Thyroid gland (tissue), 4 donors: ENCODE data around the gene CRK. TPM values are rescaled to one million over a fixed set of nuclear protein-coding genes. Genes with fewer than 3 reads are reported as not detected.

ENCODE experiments used
- DNase-seq, 2 donors: peaks; one replicate each; pipeline ENCODE4 v3.0.0-alpha.2; 2019
- H3K27ac ChIP-seq, 3 donors: fragments of 200-600 bp; sonication (generic); 1 replicate in 2 of 3; 2 replicates in 1 of 3; pipeline ENCODE4 v1.5.1; 2016 to 2019; ENCODE audit warnings: mild to moderate bottlenecking in 1 of 3, moderate library complexity in 1 of 3
- H3K27me3 ChIP-seq: fragments of 200-600 bp; sonication (generic); one replicate; pipeline ENCODE4 v1.5.1; 2019
- H3K36me3 ChIP-seq, 2 donors: fragments of 200-600 bp; sonication (generic); one replicate each; pipeline ENCODE4 v1.5.1; 2016 to 2019
- H3K4me1 ChIP-seq, 2 donors: fragments of 200-600 bp; sonication (generic); one replicate each; pipeline ENCODE4 v1.5.1; 2017 to 2019
- H3K4me3 ChIP-seq, 3 donors: fragments of 200-600 bp; sonication (generic); replicated peaks in 1 of 3; 1 replicate in 2 of 3; 2 replicates in 1 of 3; pipeline ENCODE4 v1.5.1; 2016; ENCODE audit warnings: mild to moderate bottlenecking in 1 of 3
- H3K9me3 ChIP-seq: fragments of 200-600 bp; sonication (generic); one replicate; pipeline ENCODE4 v1.5.1; 2017
- POLR2A ChIP-seq, 2 donors: fragments of 450-650 bp; IDR thresholded peaks; one replicate each; pipeline ENCODE4 v1.6.1; 2017; ENCODE audit warnings: antibody characterized with exemption in 2 of 2, mild to moderate bottlenecking in 2 of 2, moderate library complexity in 1 of 2
- WGBS, 2 donors: methylation state at CpG; one replicate each; pipeline ENCODE4 v1.1.5; 2017; 5-methylcytosine and 5-hydroxymethylcytosine counted together
- intact Hi-C: fragments of 100-400 bp; cut with DNase I; formaldehyde crosslinking; loops from one replicate; pipeline ENCODE4 v1.15.1; 2023
- total RNA-seq, 4 donors: library from RNA; depleted of rRNA; stranded (reverse); fragments of >200 nt; gene quantifications; one replicate each; pipeline ENCODE4 v1.2.3, GENCODE V29; 2016
- TF ChIP-seq, protein P1 (sequence below), 6 experiments: fragments of 200-600 bp in 3 of 6; fragments of 450-650 bp in 3 of 6; sonication (generic) in 3 of 6; IDR thresholded peaks; one replicate each; pipeline ENCODE4 v1.5.1; 2016 to 2019; ENCODE audit warnings: antibody characterized with exemption in 6 of 6, mild to moderate bottlenecking in 2 of 6, inconsistent platforms in 1 of 6, moderate library complexity in 1 of 6

Gene CRK
- total RNA-seq, 4 donors from 2014 or later: 89.6 to 140 (median 98.7) TPM

DNA sequence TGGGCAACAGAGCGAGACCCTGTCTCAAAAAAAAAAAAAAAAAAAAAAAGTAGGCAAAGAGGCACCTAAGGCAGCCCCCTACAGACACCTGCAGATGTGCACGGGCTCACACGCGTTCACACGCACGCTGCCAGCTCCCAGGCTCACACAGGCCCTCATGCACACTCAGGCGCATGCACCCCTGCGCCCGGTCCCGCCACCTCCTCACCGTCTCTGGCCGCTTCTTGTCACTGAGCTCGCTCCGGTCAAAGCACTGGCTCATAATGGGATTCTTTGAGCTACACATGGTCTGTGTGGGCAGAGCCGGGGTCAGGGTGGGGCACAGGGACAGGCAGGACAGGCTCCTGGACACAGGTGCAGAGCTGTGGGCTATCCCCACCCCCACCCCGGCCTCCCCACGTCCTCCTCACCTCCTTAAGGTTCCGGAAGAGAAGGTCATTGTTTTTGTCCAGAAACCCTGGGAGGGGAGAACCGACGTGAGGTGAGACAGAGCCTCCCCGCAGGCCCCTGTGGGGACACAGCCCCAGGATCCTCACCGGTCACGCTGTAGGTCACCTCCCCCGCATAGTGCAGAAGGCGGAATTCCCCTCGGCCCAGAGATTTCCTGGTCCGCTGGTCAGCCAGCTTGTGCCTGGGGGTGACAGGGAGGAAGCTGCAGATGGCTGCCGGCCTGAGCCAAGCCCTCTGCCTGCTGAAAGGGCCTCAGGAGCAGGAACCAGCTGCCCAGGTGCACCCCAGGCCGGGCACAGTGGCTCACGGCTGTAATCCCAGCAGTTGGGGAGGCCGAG lies 18.6 kb upstream of the CRK start:
- Histone ChIP-seq H3K36me3 (peaks cover 54 to 65% of the 10 kb centered on the region in 2 donors), H3K4me3 (no peak overlapping the region), H3K27ac (peak overlapping the region in 1 of 3 donors; percentile 32), H3K4me1 (peaks cover 8 to 14% of the 10 kb centered on the region in 2 donors), H3K9me3 (no peaks in the 10 kb centered on the region), H3K27me3 (no peaks in the 10 kb centered on the region)
- intact Hi-C loops: no loop called here
- WGBS, 2 donors: 84 to 87% methylated on average over 22 to 30 of the region's 31 CpGs
- DNase-seq: no peak
- TF ChIP-seq, protein P1, sequence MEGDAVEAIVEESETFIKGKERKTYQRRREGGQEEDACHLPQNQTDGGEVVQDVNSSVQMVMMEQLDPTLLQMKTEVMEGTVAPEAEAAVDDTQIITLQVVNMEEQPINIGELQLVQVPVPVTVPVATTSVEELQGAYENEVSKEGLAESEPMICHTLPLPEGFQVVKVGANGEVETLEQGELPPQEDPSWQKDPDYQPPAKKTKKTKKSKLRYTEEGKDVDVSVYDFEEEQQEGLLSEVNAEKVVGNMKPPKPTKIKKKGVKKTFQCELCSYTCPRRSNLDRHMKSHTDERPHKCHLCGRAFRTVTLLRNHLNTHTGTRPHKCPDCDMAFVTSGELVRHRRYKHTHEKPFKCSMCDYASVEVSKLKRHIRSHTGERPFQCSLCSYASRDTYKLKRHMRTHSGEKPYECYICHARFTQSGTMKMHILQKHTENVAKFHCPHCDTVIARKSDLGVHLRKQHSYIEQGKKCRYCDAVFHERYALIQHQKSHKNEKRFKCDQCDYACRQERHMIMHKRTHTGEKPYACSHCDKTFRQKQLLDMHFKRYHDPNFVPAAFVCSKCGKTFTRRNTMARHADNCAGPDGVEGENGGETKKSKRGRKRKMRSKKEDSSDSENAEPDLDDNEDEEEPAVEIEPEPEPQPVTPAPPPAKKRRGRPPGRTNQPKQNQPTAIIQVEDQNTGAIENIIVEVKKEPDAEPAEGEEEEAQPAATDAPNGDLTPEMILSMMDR (IDR thresholded peaks at IDR 0.05): no peak
- no peak for TF ChIP-seq POLR2A (IDR thresholded peaks at IDR 0.05)

DNA sequence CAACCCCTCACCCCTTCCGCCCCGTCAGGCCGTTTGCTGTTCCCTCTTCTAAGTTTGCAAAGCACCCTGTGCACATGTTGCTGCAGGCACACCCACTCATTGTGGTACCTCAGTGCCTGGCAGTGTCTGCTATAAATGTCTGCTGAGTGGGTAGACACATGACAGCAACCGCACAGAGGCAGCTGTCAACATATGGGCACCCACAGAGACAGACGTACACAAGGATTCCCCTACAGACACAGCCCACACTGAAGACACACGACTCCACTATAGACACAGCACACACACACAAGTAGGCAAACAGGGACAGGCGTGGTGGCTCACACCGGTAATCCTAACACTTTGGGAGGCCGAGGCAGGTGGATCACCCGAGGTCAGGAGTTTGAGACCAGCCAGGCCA lies 17.8 kb upstream of the CRK start:
- no peaks in the 10 kb centered on the region for H3K9me3 ChIP-seq
- H3K4me3 ChIP-seq: no peak overlapping the region
- no peak for DNase-seq
- WGBS, 2 donors: 91 to 94% methylated on average over 8 to 10 of the region's 10 CpGs
- peaks cover 8 to 14% of the 10 kb centered on the region in 2 donors for H3K4me1 ChIP-seq
- H3K27ac ChIP-seq: no peak overlapping the region
- intact Hi-C loops: no loop called here
- TF ChIP-seq POLR2A (IDR thresholded peaks at IDR 0.05): no peak
- TF ChIP-seq, protein P1 (IDR thresholded peaks at IDR 0.05): no peak
- no peaks in the 10 kb centered on the region for H3K27me3 ChIP-seq
- H3K36me3 ChIP-seq: peaks cover 61 to 66% of the 10 kb centered on the region in 2 donors

DNA sequence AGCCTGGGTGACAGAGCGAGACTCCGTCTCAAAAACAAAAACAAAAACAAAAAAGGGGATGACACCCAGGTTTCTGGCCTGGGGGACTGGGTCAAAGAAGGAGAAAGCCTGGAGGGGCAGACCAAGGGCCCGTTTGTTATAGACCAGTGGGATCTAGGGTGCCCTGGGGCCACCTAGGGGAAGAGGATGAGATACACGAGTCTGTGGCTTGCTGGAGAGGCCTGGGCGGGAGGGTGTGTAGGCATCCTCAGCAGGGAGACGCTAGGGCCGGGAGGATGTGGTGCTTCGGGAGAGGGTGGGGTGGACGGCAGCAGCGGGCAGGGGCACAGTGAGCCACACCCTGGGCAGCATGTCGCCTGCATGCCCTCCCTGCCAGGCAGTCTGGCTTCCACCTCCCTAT lies 17.1 kb upstream of the CRK start:
- no peaks in the 10 kb centered on the region for H3K27me3 ChIP-seq
- intact Hi-C loops: no loop called here

DNA sequence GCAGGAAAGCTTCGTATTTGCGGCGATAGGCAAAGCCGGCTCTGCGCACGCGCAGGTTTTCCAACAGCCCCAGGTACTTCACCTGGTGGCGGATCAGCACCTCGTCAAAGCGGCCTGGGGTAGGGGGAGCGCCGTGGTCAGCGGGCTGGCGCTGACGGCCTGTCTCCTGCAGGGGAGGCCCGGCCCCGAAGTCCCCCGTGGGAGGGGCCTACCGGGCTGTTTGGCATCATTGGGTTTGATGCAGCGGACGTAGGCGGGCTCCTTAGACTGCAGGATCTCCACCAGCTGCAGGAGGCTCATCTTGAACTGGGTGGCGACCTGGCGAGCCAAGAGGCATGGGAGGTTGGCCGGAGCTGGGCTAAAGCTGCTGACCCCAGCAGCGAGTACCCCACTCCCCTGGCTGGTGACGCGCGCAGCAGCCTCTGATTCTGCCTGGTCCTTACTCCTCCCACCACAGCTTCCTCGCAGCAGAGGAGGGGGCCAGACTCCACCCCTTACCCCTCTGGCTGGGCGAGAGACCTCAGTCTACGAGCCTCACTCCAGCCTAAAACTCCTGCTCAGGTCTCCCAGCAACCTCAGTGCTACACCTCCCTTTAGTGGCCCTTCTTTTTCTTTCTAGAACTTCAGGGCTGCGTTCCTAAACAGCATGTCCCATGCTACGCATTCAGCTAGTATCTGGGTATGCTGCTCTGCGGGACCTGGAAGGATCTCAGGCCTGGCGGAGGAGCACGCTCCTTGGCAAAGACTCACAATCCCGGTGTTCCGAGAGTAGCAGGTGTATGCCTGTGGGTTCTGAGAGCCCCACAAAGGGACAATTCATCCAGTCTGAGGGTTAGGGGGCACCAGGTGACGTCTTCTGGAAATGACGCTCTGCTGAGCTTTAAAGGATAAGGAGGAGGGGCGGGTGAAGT lies 16.1 kb upstream of the CRK start:
- Histone ChIP-seq H3K27ac (no peak overlapping the region), H3K4me1 (peaks cover 8 to 14% of the 10 kb centered on the region in 2 donors)
- peak; percentile 29 to 37 for DNase-seq

More for the DNA sequence above, 17.1 kb upstream of the CRK start:
- no peak for TF ChIP-seq POLR2A (IDR thresholded peaks at IDR 0.05)
- TF ChIP-seq, protein P1 (IDR thresholded peaks at IDR 0.05): no peak
- H3K36me3 ChIP-seq: peaks cover 62 to 66% of the 10 kb centered on the region in 2 donors
- no peaks in the 10 kb centered on the region for H3K9me3 ChIP-seq
- peaks cover 8 to 14% of the 10 kb centered on the region in 2 donors for H3K4me1 ChIP-seq
- no peak for DNase-seq
- H3K27ac ChIP-seq: no peak overlapping the region
- no peak overlapping the region for H3K4me3 ChIP-seq
- WGBS, 2 donors: 67 to 69% methylated on average over 11 of the region's 11 CpGs

More for the DNA sequence above, 16.1 kb upstream of the CRK start:
- no peak for TF ChIP-seq POLR2A (IDR thresholded peaks at IDR 0.05)
- TF ChIP-seq, protein P1 (IDR thresholded peaks at IDR 0.05): no peak
- WGBS, 2 donors: 71 to 83% methylated on average over 17 to 22 of the region's 42 CpGs
- intact Hi-C loops: no loop called here
- no peaks in the 10 kb centered on the region for H3K9me3 ChIP-seq
- peaks cover 61 to 63% of the 10 kb centered on the region in 2 donors for H3K36me3 ChIP-seq
- no peaks in the 10 kb centered on the region for H3K27me3 ChIP-seq
- H3K4me3 ChIP-seq: no peak overlapping the region
